DOHH2 (cell line): ENCODE data around the gene PSMB10.

Source experiments
- EZH2phosphoT487 ChIP-seq: fragments of 200-600 bp; sonication (generic); IDR thresholded peaks from 2 replicates; pipeline ENCODE4 v1.6.1; 2017; ENCODE audit warnings: borderline replicate concordance, mild to moderate bottlenecking, antibody characterized with exemption, low read length, moderate library complexity, mixed read lengths
- TF ChIP-seq, protein P1 (sequence below): fragments of 200-600 bp; sonication (generic); IDR thresholded peaks from one replicate; pipeline ENCODE4 v1.5.1; 2014; ENCODE audit warnings: antibody characterized with exemption, mild to moderate bottlenecking, low read depth, low read length; ENCODE audit not compliant: poor library complexity, severe bottlenecking

DNA sequence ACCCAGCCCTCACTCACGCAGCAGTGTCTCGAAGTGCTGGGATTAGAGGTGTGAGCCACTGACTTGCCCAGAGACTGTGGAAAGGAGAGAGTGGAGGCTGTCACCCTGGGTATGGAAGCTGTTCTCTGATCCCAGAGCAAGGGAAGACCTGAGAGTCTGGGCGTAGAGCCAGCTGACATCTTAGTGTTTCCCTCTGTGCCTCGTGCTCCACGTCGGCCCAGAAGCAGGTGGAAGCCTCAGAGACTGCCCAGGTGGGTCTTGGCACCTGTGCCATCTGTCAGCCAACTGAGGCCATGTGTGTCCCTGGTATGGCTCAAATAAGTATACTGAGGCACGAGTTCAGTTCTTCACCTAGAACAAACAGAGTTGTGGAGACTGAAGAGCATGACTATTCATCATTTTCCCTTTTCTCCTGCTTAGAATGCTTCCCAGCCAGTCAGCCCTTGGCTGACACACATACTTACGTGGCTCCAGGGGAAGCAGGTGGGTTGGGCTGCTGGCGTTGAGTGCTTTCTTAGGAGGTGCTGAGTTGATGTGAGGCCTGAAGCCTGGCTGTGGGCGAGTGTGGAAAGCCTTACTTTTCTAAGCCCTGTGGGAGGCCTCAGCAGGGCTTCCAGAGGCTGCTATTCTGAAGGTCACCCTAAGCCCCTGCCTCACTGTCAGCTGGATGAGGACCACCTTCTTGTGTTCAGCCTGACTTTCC lies 13.1 kb downstream of the PSMB10 start:
- TF ChIP-seq, protein P1, sequence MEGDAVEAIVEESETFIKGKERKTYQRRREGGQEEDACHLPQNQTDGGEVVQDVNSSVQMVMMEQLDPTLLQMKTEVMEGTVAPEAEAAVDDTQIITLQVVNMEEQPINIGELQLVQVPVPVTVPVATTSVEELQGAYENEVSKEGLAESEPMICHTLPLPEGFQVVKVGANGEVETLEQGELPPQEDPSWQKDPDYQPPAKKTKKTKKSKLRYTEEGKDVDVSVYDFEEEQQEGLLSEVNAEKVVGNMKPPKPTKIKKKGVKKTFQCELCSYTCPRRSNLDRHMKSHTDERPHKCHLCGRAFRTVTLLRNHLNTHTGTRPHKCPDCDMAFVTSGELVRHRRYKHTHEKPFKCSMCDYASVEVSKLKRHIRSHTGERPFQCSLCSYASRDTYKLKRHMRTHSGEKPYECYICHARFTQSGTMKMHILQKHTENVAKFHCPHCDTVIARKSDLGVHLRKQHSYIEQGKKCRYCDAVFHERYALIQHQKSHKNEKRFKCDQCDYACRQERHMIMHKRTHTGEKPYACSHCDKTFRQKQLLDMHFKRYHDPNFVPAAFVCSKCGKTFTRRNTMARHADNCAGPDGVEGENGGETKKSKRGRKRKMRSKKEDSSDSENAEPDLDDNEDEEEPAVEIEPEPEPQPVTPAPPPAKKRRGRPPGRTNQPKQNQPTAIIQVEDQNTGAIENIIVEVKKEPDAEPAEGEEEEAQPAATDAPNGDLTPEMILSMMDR: no peak
- no peak for TF ChIP-seq EZH2phosphoT487
